IMR-90 (cell line): Measurements from ENCODE around the gene HSPB9.

Experiments used
- CTCF ChIP-seq: conservative IDR thresholded peaks from 2 replicates; pipeline ENCODE4 v1.5.1; 2012; ENCODE audit warnings: mild to moderate bottlenecking, low read depth, low read length, improper control_type of control experiment
- NFE2L2 ChIP-seq: fragments of 150-350 bp; IDR thresholded peaks from 2 replicates; pipeline ENCODE4 v1.6.1; 2016; ENCODE audit warnings: low read depth, mild to moderate bottlenecking, low read length
- RAD21 ChIP-seq: IDR thresholded peaks from 2 replicates; pipeline ENCODE4 v1.6.1; 2012; ENCODE audit warnings: low read length, improper control_type of control experiment

- TF ChIP-seq CTCF (peak; percentile 88), NFE2L2 (no peak), RAD21 (peak; percentile 84)
Measured at GRCh38 chr17:42101513-42102292, 20.9 kb upstream of the HSPB9 start.
